OCI-LY7 (cell line): ENCODE measurements around the gene OSBP2. TPM values are rescaled to one million over a fixed set of nuclear protein-coding genes. Genes with fewer than 3 reads are reported as not detected.

Experiments used
- BruUV-seq: library from RNA; stranded (reverse); fragments of 400-500 nt; replicated peaks from 2 replicates; lab custom pipeline; 2021; lab: Mats Ljungman, UMichigan
- CTCF ChIA-PET: fragments of 300-600 bp; sonication (Branson Sonifier 250); formaldehyde crosslinking; loops from one replicate; lab custom pipeline; 2022; ENCODE audit warnings: antibody characterized with exemption; ENCODE audit not compliant: unreplicated experiment; lab: Charles Lee
- POLR2A ChIA-PET: fragments of 300-600 bp; sonication (Branson Sonifier 250); formaldehyde crosslinking; loops from one replicate; lab custom pipeline; 2022; ENCODE audit warnings: antibody characterized with exemption; lab: Charles Lee
- DNase-seq: peaks from one replicate; pipeline ENCODE4 v3.0.0-alpha.2; 2015; ENCODE audit warnings: low spot score
- H2AFZ ChIP-seq: fragments of 200-600 bp; sonication (generic), shearing (Covaris generic); 2 replicates; pipeline ENCODE4 v1.6.1; 2014; ENCODE audit warnings: mild to moderate bottlenecking, antibody characterized with exemption, low read length, moderate library complexity
- H3K27ac ChIP-seq: fragments of 200-600 bp; sonication (generic); 2 replicates; pipeline ENCODE4 v1.5.1; 2014; ENCODE audit warnings: mixed run types, low read depth, mild to moderate bottlenecking, moderate library complexity, low read length, inconsistent platforms; ENCODE audit not compliant: poor library complexity, severe bottlenecking
- H3K36me3 ChIP-seq: fragments of 200-600 bp; sonication (generic); 2 replicates; pipeline ENCODE4 v1.6.1; 2014; ENCODE audit warnings: mild to moderate bottlenecking, antibody characterized with exemption, low read length, moderate library complexity, mixed read lengths; ENCODE audit not compliant: insufficient read depth
- H3K4me1 ChIP-seq: fragments of 200-600 bp; sonication (generic); 2 replicates; pipeline ENCODE4 v1.5.1; 2014; ENCODE audit warnings: mild to moderate bottlenecking, low read length; ENCODE audit not compliant: insufficient read depth, poor library complexity, severe bottlenecking
- H3K4me2 ChIP-seq: fragments of 200-600 bp; sonication (generic); 2 replicates; pipeline ENCODE4 v1.6.1; 2014; ENCODE audit warnings: mild to moderate bottlenecking, low read length
- H3K4me3 ChIP-seq: fragments of 200-600 bp; sonication (generic); 2 replicates; pipeline ENCODE4 v1.5.1; 2014; ENCODE audit warnings: mild to moderate bottlenecking, low read depth, low read length; ENCODE audit not compliant: poor library complexity, severe bottlenecking
- H3K79me2 ChIP-seq: fragments of 200-600 bp; sonication (generic); 2 replicates; pipeline ENCODE4 v1.6.1; 2016; ENCODE audit warnings: low read depth, mild to moderate bottlenecking, low read length, moderate library complexity, mixed read lengths; ENCODE audit not compliant: insufficient read depth
- H3K9me2 ChIP-seq: fragments of 200-600 bp; sonication (generic); 2 replicates; pipeline ENCODE4 v1.6.1; 2016; ENCODE audit warnings: mild to moderate bottlenecking, low read length, mixed read lengths; ENCODE audit not compliant: insufficient read depth
- H3K9me3 ChIP-seq: fragments of 200-600 bp; sonication (generic); 2 replicates; pipeline ENCODE4 v1.6.1; 2014; ENCODE audit warnings: mild to moderate bottlenecking, mixed run types, low read length, mixed read lengths
- H4K20me1 ChIP-seq: fragments of 200-600 bp; sonication (generic); 2 replicates; pipeline ENCODE4 v1.6.1; 2014; ENCODE audit warnings: mild to moderate bottlenecking, antibody characterized with exemption, low read length, moderate library complexity, mixed read lengths; ENCODE audit not compliant: insufficient read depth
- CTCF ChIP-seq: fragments of 200-600 bp; sonication (generic); conservative IDR thresholded peaks from 2 replicates; pipeline ENCODE4 v1.5.1; 2014; ENCODE audit warnings: mild to moderate bottlenecking, antibody characterized with exemption, low read length, moderate library complexity, mixed read lengths
- EZH2phosphoT487 ChIP-seq: fragments of 200-600 bp; sonication (generic); IDR thresholded peaks from 2 replicates; pipeline ENCODE4 v1.6.1; 2018; ENCODE audit warnings: low read depth, borderline replicate concordance, mild to moderate bottlenecking, mixed run types, antibody characterized with exemption, low read length, moderate library complexity, mixed read lengths
- intact Hi-C: fragments of 100-400 bp; cut with micrococcal nuclease; formaldehyde crosslinking; loops from one replicate; pipeline ENCODE4 v1.10.0; 2022; ENCODE audit not compliant: unreplicated experiment
- total RNA-seq, 2 experiments: library from RNA; depleted of rRNA in 1 of 2; stranded (reverse); fragments of >200 nt in 1 of 2; shearing (Covaris generic) in 1 of 2; gene quantifications; 2 replicates each; pipeline ENCODE4 v1.2.3, GENCODE V29; 2014 to 2022

OSBP2 gene
- total RNA-seq, 2 experiments from 2014 or later = 0.19 to 0.34 TPM

GRCh38 chr22:30782613-30783012 is 87.9 kb downstream of the OSBP2 start:
- H3K4me1 ChIP-seq = no peaks in the 10 kb centered on the region
- H3K36me3 ChIP-seq = no peaks in the 10 kb centered on the region
- no peak overlapping the region for H2AFZ ChIP-seq
- ChIA-PET CTCF (no interaction called here), POLR2A (interaction anchor here (0.6 kb wide), 1 partner anchor 845 kb away, joined by 6 read pairs; no protein-coding TSS in a partner anchor)
- no peaks in the 10 kb centered on the region for H3K9me3 ChIP-seq
- no TSS peak for BruUV-seq
- DNase-seq = no peak
- no peak overlapping the region for H3K27ac ChIP-seq
- intact Hi-C loops = no loop called here
- no peak overlapping the region for H3K4me3 ChIP-seq
- H4K20me1 ChIP-seq = no peaks in the 10 kb centered on the region
- TF ChIP-seq EZH2phosphoT487 (no peak), CTCF (no peak)
- H3K4me2 ChIP-seq = no peak overlapping the region
- no peaks in the 10 kb centered on the region for H3K9me2 ChIP-seq
- H3K79me2 ChIP-seq = no peaks in the 10 kb centered on the region

DNA sequence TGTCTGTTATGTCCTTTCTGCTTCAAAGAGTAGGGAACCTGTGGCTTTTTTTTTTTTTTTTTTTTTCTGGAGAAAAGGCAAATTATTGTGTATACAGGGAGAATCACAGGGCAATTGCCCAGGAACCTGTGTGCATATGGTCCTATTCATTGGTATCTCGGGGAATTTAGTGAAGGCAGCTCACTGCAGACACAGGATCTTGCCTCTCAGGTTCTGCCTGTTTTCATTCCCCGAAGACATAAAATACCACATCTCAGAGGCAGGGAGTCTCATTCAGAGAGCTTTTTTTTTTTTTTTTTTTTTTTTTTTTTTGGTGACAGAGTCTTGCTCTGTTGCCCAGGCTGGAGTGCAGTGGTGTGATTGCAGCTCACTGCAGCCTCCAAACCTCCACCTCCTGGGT is 88.3 kb downstream of the OSBP2 start:
- no peak for TF ChIP-seq CTCF
- TF ChIP-seq EZH2phosphoT487 = no peak
- no peak overlapping the region for H3K4me3 ChIP-seq
- no peaks in the 10 kb centered on the region for H3K9me3 ChIP-seq
- ChIA-PET CTCF (no interaction called here), POLR2A (interaction anchor here (0.6 kb wide), 1 partner anchor 846 kb away, joined by 6 read pairs; no protein-coding TSS in a partner anchor)
- H3K4me1 ChIP-seq = no peaks in the 10 kb centered on the region
- no peak overlapping the region for H3K4me2 ChIP-seq
- intact Hi-C loops = no loop called here
- H2AFZ ChIP-seq = no peak overlapping the region
- no peak for DNase-seq
- H4K20me1 ChIP-seq = no peaks in the 10 kb centered on the region
- BruUV-seq = no TSS peak
- H3K9me2 ChIP-seq = no peaks in the 10 kb centered on the region
- H3K79me2 ChIP-seq = no peaks in the 10 kb centered on the region
- H3K36me3 ChIP-seq = no peaks in the 10 kb centered on the region
- no peak overlapping the region for H3K27ac ChIP-seq

- H3K27ac ChIP-seq = no peak overlapping the region
- no peak overlapping the region for H3K4me2 ChIP-seq
- H3K4me1 ChIP-seq = no peaks in the 10 kb centered on the region
- H2AFZ ChIP-seq = no peak overlapping the region
- H3K9me3 ChIP-seq = no peaks in the 10 kb centered on the region
- CTCF ChIA-PET = no interaction called here
- H3K4me3 ChIP-seq = no peak overlapping the region
- intact Hi-C loops = no loop called here
- no peaks in the 10 kb centered on the region for H3K79me2 ChIP-seq
- no peak for TF ChIP-seq EZH2phosphoT487
- TF ChIP-seq CTCF = no peak
- H4K20me1 ChIP-seq = no peaks in the 10 kb centered on the region
- no peaks in the 10 kb centered on the region for H3K36me3 ChIP-seq
- no peaks in the 10 kb centered on the region for H3K9me2 ChIP-seq
- DNase-seq = no peak
- POLR2A ChIA-PET = no interaction called here
- no TSS peak for BruUV-seq
Observed at GRCh38 chr22:30785527-30785926, 90.9 kb downstream of the OSBP2 start.
